Activated CD4-positive, alpha-beta T cell treated with anti-CD3 and anti-CD28 coated beads, Interleukin-2, amount 50 U/mL, for 4 hours (primary cell): ENCODE measurements around the gene LDB2.

Source experiments
- DNase-seq, 2 experiments: peaks; one replicate each; pipeline ENCODE4 v3.0.0-alpha.2; 2020

Gene LDB2

DNA sequence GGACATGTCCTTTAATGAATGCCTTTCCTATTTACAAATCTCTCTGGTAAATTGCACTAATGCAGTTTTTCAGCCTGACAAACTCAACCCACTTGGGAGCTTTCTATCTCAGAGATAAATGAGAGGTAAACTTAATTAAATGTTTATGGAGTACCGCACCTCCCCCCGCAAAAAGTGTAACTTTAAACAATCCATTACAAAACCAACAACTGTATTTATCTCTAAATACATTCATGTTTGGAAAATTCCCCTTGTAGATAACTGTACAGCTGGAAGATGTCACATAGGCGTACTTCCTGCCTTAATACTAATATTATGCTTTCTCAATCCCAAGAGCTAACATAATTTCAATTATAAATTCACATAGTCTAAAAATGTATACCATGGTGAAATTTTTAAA is 215.5 kb downstream of the LDB2 start:
- DNase-seq = no peak

DNA sequence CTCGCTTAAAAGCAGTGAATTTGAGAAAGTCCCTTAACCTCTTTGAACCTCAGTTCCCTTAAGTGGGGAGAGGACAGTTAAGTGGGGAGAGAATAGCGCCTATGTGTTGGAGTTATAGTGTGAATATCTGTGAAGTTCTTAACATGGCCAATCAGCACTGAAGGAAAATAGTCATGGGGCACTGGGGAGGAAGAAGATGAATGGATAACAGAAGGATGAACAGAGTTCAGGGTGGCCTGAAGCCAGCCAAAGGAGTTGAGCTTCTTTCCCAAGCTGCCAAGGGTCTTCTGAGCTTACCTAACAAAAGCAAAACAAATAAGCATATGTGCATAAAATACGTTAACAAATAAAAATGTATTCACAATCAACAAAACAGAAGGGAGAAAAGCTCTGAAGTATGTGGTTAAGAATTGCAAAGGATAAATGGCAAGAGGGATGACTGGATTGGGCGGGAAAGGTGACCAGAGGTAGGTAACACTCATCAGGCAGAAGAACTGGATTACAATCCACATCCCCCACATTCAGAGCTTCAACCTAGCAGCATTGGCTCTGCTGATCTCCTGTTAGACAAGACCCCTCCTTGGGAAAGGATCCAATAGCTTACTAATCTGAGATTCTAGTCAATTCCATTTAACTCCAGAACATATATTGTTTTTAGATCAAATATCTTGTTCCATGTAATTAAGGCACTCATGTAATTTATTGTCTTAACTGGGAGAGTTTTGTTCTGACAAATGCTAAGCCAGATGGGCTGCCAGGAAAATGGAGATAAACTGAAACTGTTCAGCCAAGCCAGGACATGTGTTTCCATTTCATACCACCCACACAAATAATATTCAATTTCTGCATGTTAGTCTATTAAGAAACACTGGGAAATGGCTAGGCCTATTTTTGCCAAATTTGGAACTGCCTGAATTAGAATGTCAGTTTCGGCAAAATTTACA is 221.2 kb downstream of the LDB2 start:
- DNase-seq = no peak

DNA sequence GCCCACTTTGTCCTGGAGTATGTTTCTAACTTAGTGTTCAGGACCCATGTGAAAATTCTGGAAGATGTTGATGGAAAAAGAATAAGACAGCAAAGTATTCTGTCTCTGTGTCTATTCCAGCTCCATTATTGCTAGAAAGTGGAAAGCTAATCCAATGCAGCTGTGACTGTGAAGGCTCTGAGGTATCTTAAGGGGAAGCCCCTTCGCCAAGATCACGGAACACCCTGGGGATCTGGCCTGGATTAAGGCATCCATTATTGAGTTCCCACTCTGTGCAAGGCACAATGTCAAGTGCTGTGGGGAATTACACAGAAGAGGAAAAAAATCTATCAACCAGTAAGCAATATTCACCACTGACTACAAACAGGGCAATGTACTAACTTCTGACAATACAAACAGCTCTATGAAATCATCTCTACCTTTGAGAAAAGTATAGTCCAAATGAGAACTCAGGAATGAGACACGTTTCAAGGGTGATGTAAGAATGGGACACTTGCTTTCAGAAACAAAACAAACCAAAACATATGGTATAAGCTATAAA is 222.1 kb downstream of the LDB2 start:
- DNase-seq = no peak

DNA sequence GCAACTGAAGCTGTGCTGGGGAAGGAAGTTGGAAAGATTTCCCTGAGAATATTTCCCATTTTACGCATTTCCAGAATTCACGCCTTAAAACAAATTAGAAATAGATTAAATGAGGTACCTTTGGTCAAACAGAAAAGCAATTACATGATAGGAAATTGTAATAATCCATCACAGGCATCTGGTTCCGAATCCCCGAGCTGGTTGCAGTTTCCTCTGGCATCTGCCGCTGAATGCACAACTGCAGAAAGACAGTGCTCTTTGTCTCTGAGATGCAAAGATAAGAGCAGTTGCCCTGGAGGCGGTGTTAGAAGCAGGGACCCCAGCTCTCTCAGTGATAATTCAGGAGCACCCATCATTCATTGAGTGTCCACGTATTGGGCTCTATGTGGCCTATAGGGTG is 224.4 kb downstream of the LDB2 start:
- no peak for DNase-seq

DNA sequence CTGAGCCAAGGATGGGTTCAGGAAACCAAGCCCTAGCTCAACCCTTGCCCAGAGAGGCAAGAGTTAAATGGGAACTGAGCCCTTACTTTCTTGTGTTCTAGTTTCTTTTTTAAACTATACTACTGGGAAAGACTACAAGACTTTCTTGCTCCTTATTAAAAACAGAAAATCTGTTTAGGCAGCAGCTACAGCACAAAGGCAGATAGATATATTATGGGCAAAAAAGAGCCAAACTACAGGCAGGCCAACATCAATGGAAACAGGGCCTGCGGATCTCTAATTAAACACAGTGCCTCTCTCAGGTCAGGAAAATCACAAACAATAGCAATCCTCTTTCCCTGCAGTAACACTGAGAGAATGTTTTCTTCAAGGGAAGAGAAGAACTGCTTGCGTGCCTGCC is 226.0 kb downstream of the LDB2 start:
- DNase-seq = no peak

DNA sequence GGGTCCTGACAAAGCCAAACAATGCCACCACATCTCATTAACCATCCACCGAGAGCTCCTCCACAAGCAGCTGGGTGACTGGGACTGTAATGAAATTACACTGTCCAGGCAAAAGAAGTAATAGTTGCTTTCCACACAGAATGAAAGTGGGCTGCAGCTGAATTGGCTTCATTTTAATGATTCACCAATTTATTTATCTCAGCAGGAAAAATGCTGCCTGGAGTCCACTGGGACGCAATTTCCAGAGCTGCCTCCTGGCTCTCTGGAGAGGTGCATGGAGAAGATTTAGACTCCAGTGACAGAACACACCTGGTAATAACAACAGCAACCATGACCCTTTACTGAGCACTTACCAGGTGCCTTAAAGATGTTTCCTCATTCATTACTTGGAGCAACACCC is 226.7 kb downstream of the LDB2 start:
- no peak for DNase-seq

DNA sequence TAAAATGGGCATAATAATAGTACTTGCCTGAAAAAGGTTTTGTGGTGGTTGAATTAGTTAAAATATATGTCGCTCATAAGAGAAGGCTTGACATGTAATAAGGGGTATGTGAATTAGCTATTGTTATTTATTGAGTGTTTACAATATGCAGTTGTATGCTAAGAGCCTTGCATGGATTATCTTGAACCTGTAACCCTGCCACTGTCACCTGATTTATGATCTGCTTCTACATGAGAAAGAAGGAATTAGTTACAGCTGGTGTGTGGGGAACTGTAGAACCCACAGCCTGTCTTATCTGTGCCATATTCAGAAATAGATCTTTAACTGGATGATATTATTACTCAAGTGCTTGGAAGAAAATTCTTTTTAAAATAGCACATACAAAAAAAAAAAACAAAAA is 227.7 kb downstream of the LDB2 start:
- no peak for DNase-seq

DNA sequence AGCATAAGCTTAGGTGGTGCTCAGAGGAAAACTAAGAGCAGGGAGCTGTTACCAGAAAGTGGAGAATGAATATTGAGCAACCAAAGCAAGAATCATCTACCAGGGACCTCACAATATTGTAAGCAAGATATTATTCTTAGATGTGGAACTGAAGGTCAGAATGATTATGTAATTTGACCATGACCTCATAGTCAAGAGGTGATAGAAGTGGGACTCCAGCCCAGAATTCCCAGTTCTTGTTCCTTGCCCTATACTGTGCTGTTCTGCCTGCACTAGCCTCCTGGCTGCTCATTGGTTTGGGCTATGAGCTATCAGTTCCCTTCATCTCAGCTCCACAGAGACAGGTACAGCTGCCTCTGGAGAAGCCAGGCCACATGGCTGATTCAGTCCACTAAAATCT is 229.4 kb downstream of the LDB2 start:
- DNase-seq = no peak

DNA sequence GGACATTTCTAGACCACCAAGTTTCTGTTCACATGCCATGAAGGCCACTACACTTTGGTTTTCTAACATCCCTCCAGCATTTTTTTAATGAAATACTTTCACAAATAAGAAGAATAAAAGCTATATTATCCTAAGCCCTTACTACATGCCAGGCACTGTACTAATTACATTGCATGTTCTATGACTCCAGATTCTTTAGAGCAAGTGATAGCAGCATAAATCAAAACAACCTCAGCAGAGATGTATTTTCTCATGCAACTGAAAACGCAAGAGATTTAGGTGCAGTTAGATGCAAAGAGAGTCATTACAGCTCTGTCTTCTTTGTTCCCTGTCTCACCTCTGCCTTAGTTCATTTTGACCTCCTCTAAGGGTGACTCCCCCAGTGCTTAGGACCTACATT is 230.0 kb downstream of the LDB2 start:
- DNase-seq = no peak

DNA sequence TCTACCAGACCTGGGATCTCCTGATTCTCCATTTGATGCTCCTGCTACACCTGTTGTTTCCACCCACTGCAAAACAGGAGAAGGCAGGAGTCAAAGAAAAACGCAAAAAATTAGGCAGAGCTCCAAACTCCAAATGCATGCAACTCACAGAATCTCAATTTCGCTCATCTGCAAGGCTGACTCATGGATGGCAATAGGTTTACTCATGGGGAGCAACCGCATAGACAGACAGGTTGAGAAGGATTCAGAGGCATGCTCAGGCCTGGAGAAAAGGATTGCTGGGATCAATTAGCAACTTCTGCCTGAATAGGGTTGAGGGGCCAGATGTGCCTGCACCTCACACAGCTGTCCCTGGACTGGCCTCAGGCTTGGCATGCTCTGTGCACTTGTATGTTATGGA is 231.0 kb downstream of the LDB2 start:
- DNase-seq = no peak

DNA sequence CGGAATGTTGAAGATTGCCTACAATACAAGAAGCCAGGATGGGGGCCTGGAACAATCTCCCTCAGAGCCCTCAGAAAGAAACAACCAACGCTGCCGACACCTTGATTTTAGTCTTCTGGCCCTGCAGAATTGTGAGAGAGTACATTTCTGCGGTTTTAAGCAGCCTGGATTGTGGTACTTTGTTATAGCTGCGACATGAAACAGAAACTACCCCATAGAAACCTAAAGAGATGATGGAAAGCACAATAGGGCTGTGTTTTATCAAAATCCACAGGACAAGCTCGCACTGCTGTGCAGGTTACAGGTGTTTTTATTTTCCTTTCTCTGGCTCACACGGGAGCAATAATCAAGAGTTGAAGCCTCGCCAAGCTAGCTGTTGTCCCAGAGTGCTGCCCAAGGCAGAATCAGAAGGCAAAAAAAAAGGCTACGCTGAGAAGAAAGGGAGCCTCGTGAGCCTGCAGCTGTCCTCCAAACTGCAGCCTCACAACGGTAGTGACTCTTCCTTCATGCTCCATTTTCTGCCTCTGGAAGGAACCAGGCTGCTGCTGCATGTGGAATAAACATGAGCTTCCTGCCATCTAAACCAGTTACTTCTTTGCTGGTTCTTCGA is 232.4 kb downstream of the LDB2 start:
- DNase-seq = no peak

DNA sequence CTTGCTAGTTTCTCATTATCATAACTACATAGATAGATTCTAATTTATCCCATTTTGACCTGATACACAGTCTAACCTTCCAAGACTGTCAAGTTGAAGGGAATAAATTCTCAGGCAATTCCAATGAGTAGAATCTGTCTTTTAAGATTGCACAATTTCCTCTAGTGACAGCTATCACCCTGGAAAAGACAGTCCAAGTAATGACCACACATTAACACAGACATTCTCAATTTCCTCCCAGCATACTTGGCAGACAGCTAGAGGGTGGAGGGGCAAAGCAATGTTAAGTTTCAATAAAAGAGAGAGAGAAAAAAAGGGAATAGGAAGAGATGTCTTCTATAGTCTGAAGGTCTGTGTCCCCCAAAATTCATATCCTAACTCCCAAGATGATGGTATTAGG is 234.7 kb downstream of the LDB2 start:
- no peak for DNase-seq

DNA sequence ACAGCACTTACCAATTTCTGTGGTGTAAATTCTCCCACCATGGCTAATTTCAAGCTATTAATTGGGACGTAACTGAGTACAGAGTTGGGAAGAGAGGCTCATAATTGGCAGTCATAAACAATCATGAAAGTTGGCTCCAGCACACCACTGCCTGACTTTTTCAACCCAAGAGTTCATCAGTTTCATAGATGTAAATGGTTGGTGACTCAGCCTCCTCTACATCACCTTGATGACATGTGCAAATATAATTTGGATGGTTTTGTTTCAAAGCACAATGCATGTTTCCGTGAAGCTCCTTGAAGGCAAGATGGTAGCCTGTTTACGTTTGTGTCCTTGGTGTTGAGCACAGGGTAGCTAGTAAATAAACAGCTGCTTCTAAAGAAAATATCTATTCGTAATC is 235.1 kb downstream of the LDB2 start:
- DNase-seq = no peak

DNA sequence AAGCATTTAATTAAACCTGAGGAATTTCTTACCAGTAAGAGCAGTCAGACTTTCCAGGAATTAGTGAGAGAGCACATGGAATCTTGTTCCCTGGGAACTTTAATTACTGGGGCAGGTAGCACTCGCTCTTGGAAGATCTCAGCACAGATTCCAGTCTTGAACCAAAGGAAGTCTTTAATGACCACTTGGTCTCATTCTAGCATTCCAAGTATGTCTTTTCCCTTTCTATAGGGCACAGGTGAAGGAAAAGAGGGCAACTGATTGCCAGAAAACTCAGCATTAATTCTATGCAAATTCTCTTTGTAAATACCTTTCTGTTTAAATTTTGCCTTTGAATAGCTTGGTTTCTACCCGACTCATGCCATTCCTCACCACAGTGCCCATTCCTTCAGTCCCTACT is 236.6 kb downstream of the LDB2 start:
- DNase-seq = no peak

DNA sequence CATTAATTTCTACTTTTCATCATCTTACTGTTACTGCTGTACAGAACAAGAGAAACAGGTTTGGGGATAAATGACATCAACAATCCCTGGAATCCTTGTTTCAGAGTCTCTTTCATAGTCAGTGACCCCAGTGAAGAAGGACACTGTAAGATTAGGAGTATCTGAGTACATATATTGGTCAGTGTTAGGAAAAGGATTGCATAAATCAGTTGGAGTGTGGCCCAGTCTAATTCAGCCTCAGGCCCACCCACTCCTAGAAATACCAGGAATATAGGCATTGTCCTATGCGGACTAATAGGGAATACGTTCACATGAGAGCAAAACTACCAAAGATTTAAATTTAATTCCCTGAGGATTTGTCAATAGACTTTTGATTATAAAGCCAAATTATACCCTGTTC is 237.8 kb downstream of the LDB2 start:
- DNase-seq = no peak

DNA sequence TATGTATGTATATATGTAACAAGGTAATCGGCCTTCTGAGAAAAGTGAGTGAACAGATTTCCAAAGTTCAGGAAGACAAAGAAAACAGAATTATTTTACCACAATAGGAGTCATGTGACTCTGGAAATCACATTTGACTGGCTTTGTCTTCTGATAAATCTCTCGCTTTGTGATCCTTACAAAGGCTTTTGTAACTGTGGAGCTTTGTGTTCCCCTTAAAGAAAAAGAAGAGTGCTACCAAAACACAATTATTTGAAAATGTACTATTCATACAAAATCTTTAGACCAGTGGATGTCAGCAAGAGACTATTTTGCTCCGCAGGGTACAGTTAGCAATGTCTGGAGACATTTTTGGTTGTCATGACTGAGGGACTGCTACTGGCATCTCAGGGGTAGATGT is 238.8 kb downstream of the LDB2 start:
- DNase-seq = no peak

DNA sequence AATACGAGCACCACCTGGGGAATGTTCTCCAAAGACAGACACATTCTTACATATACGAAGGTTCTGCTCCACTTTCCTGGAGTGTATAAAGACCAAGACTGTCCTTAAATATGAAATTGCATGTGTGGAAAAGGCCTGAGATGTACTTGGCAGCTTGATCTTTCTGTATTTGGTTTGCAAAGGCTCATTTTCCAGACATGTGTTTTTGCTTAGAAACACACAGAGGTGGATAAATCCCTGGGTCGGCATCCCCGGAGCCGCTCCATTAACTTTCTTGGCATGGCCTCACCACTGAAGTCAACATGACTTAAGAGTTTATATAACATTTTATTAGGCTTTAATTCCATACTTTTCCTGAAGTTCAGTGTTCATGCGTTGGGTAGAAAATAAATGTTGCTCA is 239.4 kb downstream of the LDB2 start:
- DNase-seq = no peak

DNA sequence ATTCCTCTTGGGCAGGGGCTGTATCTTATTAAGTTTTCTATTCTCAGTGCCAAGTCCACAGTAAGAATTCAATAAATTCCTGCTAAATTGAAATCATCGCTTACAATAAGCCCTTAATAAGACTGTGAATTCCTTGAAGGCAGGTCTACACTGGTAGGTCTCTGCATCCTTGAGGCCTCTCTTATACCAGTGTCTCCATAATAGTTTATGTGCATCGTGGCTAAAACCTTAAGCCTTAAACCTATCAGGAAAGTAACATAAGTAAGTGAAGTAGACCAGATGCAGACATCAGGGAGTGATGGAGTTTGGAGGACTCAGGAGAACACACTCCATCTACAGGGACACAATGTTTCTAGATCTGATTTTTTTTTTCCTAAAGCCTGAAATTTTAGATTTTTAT is 240.3 kb downstream of the LDB2 start:
- no peak for DNase-seq

DNA sequence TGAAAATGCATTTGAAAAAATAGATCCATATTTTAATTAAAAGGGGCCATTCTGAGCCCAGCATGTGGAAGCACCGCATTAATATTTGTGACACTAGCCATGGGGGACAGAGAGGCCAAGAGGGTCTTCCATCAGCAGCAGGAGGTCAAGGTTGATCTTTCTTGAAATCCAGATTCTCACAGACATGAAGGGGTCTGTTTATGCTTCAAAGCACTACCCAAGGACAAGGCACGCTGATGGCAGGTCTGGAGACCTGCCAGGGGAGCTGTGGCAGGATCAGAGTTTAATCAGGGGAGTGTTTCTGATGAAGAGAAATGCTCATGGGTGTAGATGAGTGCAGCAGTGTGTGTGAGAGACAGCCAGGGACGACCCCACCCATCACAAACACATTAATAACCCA is 243.3 kb downstream of the LDB2 start:
- no peak for DNase-seq

DNA sequence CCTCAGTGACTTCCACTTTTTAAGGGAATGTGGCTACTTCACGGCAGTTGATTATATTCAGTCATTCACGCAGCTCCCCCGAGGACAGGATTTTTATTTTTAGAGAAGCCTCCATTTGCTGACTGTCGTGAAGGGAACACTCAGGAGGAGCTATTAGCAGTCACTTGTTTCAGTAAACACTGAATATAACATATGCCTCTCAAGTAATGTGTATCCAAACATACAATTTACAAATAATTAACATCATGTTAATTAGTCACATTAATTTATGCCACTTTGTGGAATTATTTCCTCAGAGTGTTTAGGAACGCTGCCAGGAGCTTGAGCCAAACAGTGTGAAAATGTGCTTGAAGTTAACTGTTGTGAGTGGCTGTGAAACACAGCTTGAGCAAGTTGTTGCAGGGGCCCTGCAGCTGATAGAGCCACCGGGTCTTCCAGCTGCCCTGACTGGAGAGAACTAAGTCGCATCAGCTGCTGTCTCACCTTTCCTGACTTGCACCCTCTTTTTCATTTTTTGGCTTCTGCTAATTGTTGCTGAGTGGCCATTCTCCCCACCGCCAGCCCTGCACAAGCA is 245.6 kb downstream of the LDB2 start:
- DNase-seq = no peak

DNA sequence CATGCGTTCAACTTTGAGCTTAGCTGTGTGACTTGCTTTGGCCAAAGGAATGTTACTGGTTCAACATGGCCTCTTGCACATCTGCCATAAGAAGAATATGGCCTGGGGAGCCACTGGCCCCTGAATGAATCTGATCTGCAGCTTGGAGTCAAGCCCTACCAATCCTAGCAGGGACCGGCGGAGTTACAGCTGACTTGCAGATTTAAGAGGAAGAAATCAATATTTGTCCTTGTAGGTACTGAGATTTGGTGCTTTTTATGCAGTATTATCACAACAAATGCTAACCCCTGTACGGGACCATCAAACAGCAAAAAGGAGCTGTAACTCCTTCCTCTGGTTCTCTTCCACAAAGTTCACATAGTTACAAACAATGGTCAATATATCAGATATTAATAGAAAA is 252.0 kb downstream of the LDB2 start:
- DNase-seq = no peak

DNA sequence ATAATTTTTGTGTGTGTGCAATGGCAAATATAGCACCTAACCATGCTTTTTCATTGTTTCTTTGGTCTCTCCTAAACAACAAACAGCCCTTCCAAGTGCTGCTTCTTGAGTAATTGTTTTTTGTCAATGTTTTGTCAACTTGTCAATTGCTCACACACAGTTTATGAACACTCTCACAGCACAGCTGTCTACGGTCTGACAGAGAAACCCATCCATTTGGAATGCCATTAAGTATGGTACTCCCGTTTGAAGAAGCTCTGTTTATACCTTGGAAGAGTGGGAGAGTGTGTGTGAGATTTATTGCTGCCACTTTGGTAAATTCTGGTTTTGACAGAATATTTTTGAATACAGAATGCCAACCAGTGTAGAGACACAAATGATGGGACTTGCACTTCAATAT is 254.6 kb downstream of the LDB2 start:
- DNase-seq = no peak

DNA sequence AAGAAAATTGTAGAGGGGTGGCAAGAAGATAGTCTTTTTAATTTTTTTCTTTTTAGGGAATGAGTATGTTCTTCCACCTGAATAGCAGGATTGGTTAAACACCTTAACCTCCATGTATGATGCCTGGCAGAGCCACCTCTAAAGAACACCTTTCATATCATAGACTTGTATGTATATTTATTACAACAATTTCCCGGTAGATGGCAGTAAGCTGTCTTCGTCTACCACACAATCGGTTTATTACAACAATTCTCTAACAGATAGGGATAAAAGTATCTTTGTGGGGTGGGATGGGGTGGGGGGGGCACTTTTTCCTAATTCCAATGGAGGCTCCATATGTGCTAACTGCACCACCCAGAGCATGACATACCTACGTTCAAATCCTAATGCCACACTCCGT is 255.5 kb downstream of the LDB2 start:
- DNase-seq = no peak

DNA sequence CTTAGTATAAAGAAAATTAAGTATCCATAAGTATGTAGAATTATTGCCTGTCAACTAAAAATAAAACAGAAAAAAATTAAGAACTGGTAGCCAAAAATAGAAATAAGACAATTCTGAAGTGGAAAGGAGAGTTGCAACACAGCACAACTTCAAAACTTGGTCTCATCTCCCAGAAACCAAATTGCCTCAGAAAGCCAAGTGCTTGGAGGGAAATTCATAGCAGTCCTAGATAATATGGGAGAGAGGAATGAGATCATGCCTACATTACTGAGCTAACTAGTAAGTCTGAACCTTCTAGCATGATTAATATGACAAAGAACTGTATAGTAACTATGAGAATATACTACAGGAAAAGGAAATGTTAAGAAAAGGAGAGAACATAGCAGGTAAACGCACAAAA is 256.5 kb downstream of the LDB2 start:
- DNase-seq = no peak
